ENCODE data around the gene RASGRF2. TPM values are rescaled to one million over a fixed set of nuclear protein-coding genes. Genes with fewer than 3 reads are reported as not detected.

RASGRF2 gene
- total RNA-seq, 1 donor from 2014 or later = 0.92 TPM

- Mint-ChIP-seq H3K27ac (ENCODE audit: unreplicated experiment) (no peak overlapping the region), H3K9me3 (ENCODE audit: low read depth) (no peaks in the 10 kb centered on the region), H3K4me3 (ENCODE audit: unreplicated experiment) (no peak overlapping the region), H3K4me1 (ENCODE audit: low read depth) (no peaks in the 10 kb centered on the region), H3K27me3 (ENCODE audit: low read depth) (no peaks in the 10 kb centered on the region), H3K36me3 (ENCODE audit: low read depth) (no peaks in the 10 kb centered on the region)
- TF ChIP-seq, protein P1, sequence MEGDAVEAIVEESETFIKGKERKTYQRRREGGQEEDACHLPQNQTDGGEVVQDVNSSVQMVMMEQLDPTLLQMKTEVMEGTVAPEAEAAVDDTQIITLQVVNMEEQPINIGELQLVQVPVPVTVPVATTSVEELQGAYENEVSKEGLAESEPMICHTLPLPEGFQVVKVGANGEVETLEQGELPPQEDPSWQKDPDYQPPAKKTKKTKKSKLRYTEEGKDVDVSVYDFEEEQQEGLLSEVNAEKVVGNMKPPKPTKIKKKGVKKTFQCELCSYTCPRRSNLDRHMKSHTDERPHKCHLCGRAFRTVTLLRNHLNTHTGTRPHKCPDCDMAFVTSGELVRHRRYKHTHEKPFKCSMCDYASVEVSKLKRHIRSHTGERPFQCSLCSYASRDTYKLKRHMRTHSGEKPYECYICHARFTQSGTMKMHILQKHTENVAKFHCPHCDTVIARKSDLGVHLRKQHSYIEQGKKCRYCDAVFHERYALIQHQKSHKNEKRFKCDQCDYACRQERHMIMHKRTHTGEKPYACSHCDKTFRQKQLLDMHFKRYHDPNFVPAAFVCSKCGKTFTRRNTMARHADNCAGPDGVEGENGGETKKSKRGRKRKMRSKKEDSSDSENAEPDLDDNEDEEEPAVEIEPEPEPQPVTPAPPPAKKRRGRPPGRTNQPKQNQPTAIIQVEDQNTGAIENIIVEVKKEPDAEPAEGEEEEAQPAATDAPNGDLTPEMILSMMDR (IDR thresholded peaks at IDR 0.05) = no peak
- no peak for DNase-seq (ENCODE audit: low spot score)
Observed at GRCh38 chr5:81228084-81228483, 267.9 kb downstream of the RASGRF2 start.

- TF ChIP-seq, protein P1 (IDR thresholded peaks at IDR 0.05) = no peak
- Mint-ChIP-seq H3K36me3 (ENCODE audit: low read depth) (no peaks in the 10 kb centered on the region), H3K9me3 (ENCODE audit: low read depth) (no peaks in the 10 kb centered on the region), H3K4me1 (ENCODE audit: low read depth) (peaks cover 2% of the 10 kb centered on the region), H3K27me3 (ENCODE audit: low read depth) (no peaks in the 10 kb centered on the region), H3K4me3 (ENCODE audit: unreplicated experiment) (no peak overlapping the region), H3K27ac (ENCODE audit: unreplicated experiment) (no peak overlapping the region)
- no peak for DNase-seq (ENCODE audit: low spot score)
Observed at GRCh38 chr5:81230416-81230815, 270.3 kb downstream of the RASGRF2 start.

- no peak for DNase-seq (ENCODE audit: low spot score)
- Mint-ChIP-seq H3K9me3 (ENCODE audit: low read depth) (no peaks in the 10 kb centered on the region), H3K27ac (ENCODE audit: unreplicated experiment) (no peak overlapping the region), H3K36me3 (ENCODE audit: low read depth) (no peaks in the 10 kb centered on the region), H3K4me1 (ENCODE audit: low read depth) (peaks cover 2% of the 10 kb centered on the region), H3K4me3 (ENCODE audit: unreplicated experiment) (no peak overlapping the region), H3K27me3 (ENCODE audit: low read depth) (no peaks in the 10 kb centered on the region)
- TF ChIP-seq, protein P1 (IDR thresholded peaks at IDR 0.05) = no peak
Observed at GRCh38 chr5:81232464-81233079, 272.4 kb downstream of the RASGRF2 start.

DNA sequence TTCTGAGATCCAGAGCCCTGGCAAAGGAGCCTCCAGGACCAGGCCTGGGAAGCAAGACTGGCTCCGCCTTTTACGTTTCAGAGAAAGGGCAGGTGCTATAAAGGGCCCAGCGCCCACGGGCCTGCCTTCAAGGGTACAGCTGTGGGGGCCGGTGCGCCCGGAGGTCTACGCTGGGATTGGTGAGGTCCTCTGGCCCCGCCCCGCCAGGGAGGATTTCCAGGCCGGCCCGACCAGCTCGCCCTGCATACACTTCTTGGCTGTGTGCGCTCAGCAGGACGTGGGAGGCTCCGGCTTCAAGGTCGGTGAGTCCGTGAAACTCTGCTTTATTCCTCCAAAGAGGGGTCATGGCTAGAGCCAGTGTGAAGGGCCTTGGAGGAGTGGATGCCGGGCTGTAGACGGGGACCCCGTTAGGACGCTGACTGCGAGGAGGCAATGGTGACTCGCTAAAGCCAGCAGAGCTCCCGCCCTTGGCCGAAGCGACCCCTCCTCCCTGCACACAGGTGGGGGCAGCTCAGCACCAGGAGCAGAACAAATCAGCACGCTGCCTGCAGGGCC is 273.0 kb downstream of the RASGRF2 start, which contains the start of gene CKMT2:
TSS of gene CKMT2 (plus strand) at position 243 of the 555 bp plus-strand sequence. CDS start 17,811 bp downstream, outside the sequence.
- Mint-ChIP-seq H3K27me3 (ENCODE audit: low read depth) (no peaks in the 10 kb centered on the region), H3K27ac (ENCODE audit: unreplicated experiment) (no peak within 1 kb of the TSS), H3K9me3 (ENCODE audit: low read depth) (no peaks in the 10 kb centered on the region), H3K4me3 (ENCODE audit: unreplicated experiment) (peak within 1 kb of the TSS; percentile 35), H3K4me1 (ENCODE audit: low read depth) (peaks cover 2% of the 10 kb centered on the region), H3K36me3 (ENCODE audit: low read depth) (no peaks in the 10 kb centered on the region)
- no peak for DNase-seq (ENCODE audit: low spot score)
- TF ChIP-seq, protein P1 (IDR thresholded peaks at IDR 0.05) = no peak

DNA sequence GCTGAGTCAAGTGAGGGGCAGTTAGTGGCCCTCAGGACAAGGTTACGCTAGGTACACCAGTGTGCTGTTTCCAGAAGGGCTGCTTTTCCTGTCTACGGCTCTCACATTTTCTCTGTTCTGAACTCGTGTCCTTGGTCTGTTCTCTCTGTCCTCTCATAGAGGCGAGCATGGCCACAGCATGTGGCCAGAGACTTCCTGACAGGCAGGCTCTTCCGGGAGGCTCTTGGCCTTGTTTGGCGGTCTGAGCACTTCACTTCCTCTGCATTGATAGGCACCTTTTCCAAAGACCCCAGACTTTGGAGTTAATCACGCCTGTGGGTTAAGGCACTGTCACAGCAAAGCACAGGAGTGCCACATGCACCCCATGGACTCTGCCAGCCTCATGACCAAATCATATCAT is 274.1 kb downstream of the RASGRF2 start:
- Mint-ChIP-seq H3K27ac (ENCODE audit: unreplicated experiment) (no peak overlapping the region), H3K36me3 (ENCODE audit: low read depth) (peaks cover 1% of the 10 kb centered on the region), H3K4me3 (ENCODE audit: unreplicated experiment) (no peak overlapping the region), H3K9me3 (ENCODE audit: low read depth) (no peaks in the 10 kb centered on the region), H3K27me3 (ENCODE audit: low read depth) (no peaks in the 10 kb centered on the region), H3K4me1 (ENCODE audit: low read depth) (peaks cover 2% of the 10 kb centered on the region)
- DNase-seq (ENCODE audit: low spot score) = no peak
- TF ChIP-seq, protein P1 (IDR thresholded peaks at IDR 0.05) = no peak
